Endothelial cell of umbilical vein (primary cell): ENCODE data around the gene DISP2. TPM values are rescaled to one million over a fixed set of nuclear protein-coding genes. Genes with fewer than 3 reads are reported as not detected.

ENCODE experiments used
- BruUV-seq: library from RNA; stranded (reverse); fragments of 400-500 nt; replicated peaks from 2 replicates; lab custom pipeline; 2021; lab: Mats Ljungman, UMichigan
- CTCF ChIA-PET: fragments of 300-600, 350-600 bp; sonication (Branson Sonifier 250); formaldehyde crosslinking; loops from one replicate; lab custom pipeline; 2021; ENCODE audit warnings: antibody characterized with exemption, inconsistent platforms; lab: Charles Lee
- POLR2A ChIA-PET: fragments of 300-600, 350-600 bp; sonication (Branson Sonifier 250); formaldehyde crosslinking; loops from one replicate; lab custom pipeline; 2021; ENCODE audit warnings: antibody characterized with exemption, inconsistent platforms; lab: Charles Lee
- DNase-seq: peaks from one replicate; pipeline ENCODE4 v3.0.0-alpha.2; 2011; ENCODE audit warnings: low read depth, low spot score
- FAIRE-seq: peaks from 2 replicates; lab custom pipeline; 2011; peaks lifted over from hg19 to GRCh38; lab: Jason Lieb, UNC
- H2AFZ ChIP-seq: 2 replicates; pipeline ENCODE4 v1.6.0; 2012; ENCODE audit warnings: low read depth, low read length, control low read depth, inconsistent platforms
- H3K27ac ChIP-seq: 2 replicates; pipeline ENCODE4 v1.5.1; 2011; ENCODE audit warnings: low read depth, mild to moderate bottlenecking, control low read depth, low read length, moderate library complexity; ENCODE audit not compliant: insufficient read depth
- H3K27me3 ChIP-seq, 2 experiments: 2 replicates each; pipeline versions ENCODE4 v1.6.0 to v1.6.1; 2011; ENCODE audit warnings: low read length in 2 of 2, mixed read lengths in 1 of 2; ENCODE audit not compliant: control insufficient read depth in 2 of 2, insufficient read depth in 2 of 2
- H3K36me3 ChIP-seq, 2 experiments: 2 replicates in 1 of 2; 3 replicates in 1 of 2; pipeline ENCODE4 v1.5.1; 2011; ENCODE audit warnings: low read length in 2 of 2, mild to moderate bottlenecking in 1 of 2, moderate library complexity in 1 of 2; ENCODE audit not compliant: control insufficient read depth in 2 of 2, insufficient read depth in 2 of 2; ENCODE audit errors: extremely low read depth in 1 of 2
- H3K4me1 ChIP-seq: 3 replicates; pipeline ENCODE4 v1.5.1; 2011; ENCODE audit warnings: mild to moderate bottlenecking, low read length; ENCODE audit not compliant: control insufficient read depth, insufficient read depth; ENCODE audit errors: extremely low read depth
- H3K4me2 ChIP-seq: 2 replicates; pipeline ENCODE4 v1.6.1; 2011; ENCODE audit warnings: low read length, control low read depth, mixed read lengths; ENCODE audit not compliant: insufficient read depth
- H3K4me3 ChIP-seq, 3 experiments: fragments of 200-600 bp in 1 of 3; sonication (generic), shearing (Covaris generic) in 1 of 3; replicated peaks in 1 of 3; 2 replicates each; pipeline ENCODE4 v1.5.1; 2011 to 2016; ENCODE audit warnings: control low read depth in 3 of 3, low read length in 3 of 3, mild to moderate bottlenecking in 2 of 3, inconsistent platforms in 1 of 3, low read depth in 1 of 3, moderate library complexity in 1 of 3; ENCODE audit not compliant: insufficient read depth in 1 of 3
- H3K79me2 ChIP-seq: 2 replicates; pipeline ENCODE4 v1.6.0; 2012; ENCODE audit warnings: low read length, inconsistent platforms; ENCODE audit not compliant: control insufficient read depth, insufficient read depth
- H3K9ac ChIP-seq: replicated peaks from 2 replicates; pipeline ENCODE3; 2011; ENCODE audit warnings: low read length, control low read depth; ENCODE audit not compliant: insufficient read depth; ENCODE audit errors: extremely low read depth
- H3K9me1 ChIP-seq: replicated peaks from 3 replicates; pipeline ENCODE4 v1.6.0; 2011; ENCODE audit warnings: mild to moderate bottlenecking, low read length; ENCODE audit not compliant: control insufficient read depth, insufficient read depth; ENCODE audit errors: extremely low read depth
- H3K9me3 ChIP-seq: replicated peaks from 2 replicates; pipeline ENCODE4 v1.5.1; 2012; ENCODE audit warnings: low read length, inconsistent platforms; ENCODE audit not compliant: control insufficient read depth, insufficient read depth
- H4K20me1 ChIP-seq: replicated peaks from 2 replicates; pipeline ENCODE3; 2011; ENCODE audit warnings: mild to moderate bottlenecking, low read length; ENCODE audit not compliant: control insufficient read depth, insufficient read depth; ENCODE audit errors: extremely low read depth
- CTCF ChIP-seq, 2 donors: IDR thresholded peaks; 1 replicate in 1 of 2; 2 replicates in 1 of 2; pipeline ENCODE4 v1.5.1; 2011; ENCODE audit warnings: low read length in 2 of 2, mild to moderate bottlenecking in 2 of 2, moderate library complexity in 2 of 2, control low read depth in 1 of 2, inconsistent platforms in 1 of 2, low read depth in 1 of 2; ENCODE audit not compliant: insufficient read depth in 1 of 2; ENCODE audit errors: extremely low read depth in 1 of 2
- EZH2 ChIP-seq: IDR thresholded peaks from 2 replicates; pipeline ENCODE4 v1.6.1; 2012; ENCODE audit warnings: borderline replicate concordance, low read depth, mild to moderate bottlenecking, moderate library complexity, low read length, inconsistent platforms; ENCODE audit not compliant: severe bottlenecking
- FOS ChIP-seq: IDR thresholded peaks from 2 replicates; pipeline ENCODE4 v1.6.1; 2011; ENCODE audit warnings: mild to moderate bottlenecking, low read length, moderate library complexity, borderline replicate concordance; ENCODE audit not compliant: insufficient read depth
- GATA2 ChIP-seq: IDR thresholded peaks from 2 replicates; pipeline ENCODE4 v1.7.0; 2011; ENCODE audit warnings: low read depth, mild to moderate bottlenecking, moderate library complexity, mixed read lengths, low read length; ENCODE audit not compliant: insufficient read length, insufficient read depth
- JUN ChIP-seq: IDR thresholded peaks from 2 replicates; pipeline ENCODE4 v1.6.1; 2011; ENCODE audit warnings: borderline replicate concordance, low read depth; ENCODE audit not compliant: insufficient read length, insufficient read depth
- MAX ChIP-seq: IDR thresholded peaks from 2 replicates; pipeline ENCODE4 v1.6.1; 2011; ENCODE audit not compliant: insufficient read depth, insufficient read length
- MYC ChIP-seq: IDR thresholded peaks from one replicate; pipeline ENCODE4 v1.6.1; 2011; ENCODE audit warnings: mild to moderate bottlenecking, low read depth, low read length
- POLR2A ChIP-seq: IDR thresholded peaks from 2 replicates; pipeline ENCODE4 v1.6.1; 2012; ENCODE audit warnings: low read depth, mild to moderate bottlenecking, control low read depth, low read length
- POLR2AphosphoS5 ChIP-seq: IDR thresholded peaks from 2 replicates; pipeline ENCODE4 v1.6.1; 2012; ENCODE audit warnings: low read depth, mild to moderate bottlenecking, control low read depth, low read length, moderate library complexity; ENCODE audit not compliant: insufficient read depth
- dilution Hi-C: fragments of 300-500 bp; cut with MboI; formaldehyde crosslinking; loops from one replicate; pipeline ENCODE4 v1.15.0; 2019; ENCODE audit warnings: low sequenced_read_pairs; ENCODE audit not compliant: extremely low pct_ligation_motif_present
- intact Hi-C: fragments of 100-400 bp; cut with micrococcal nuclease; formaldehyde crosslinking; loops from one replicate; pipeline ENCODE4 v1.10.0; 2022
- polyA plus RNA-seq, 4 experiments: library from polyadenylated mRNA; depleted of rRNA in 3 of 4; stranded (reverse) in 3 of 4; unstranded in 1 of 4; fragments of >200 nt; gene quantifications; 2 replicates each; pipeline versions ENCODE4 v1.2.1 to v1.2.3, GENCODE V29; 2011 to 2012; ENCODE audit warnings: missing spikeins in 1 of 4
- total RNA-seq: library from RNA; stranded (reverse); gene quantifications from 2 replicates; pipeline ENCODE4 v1.2.3, GENCODE V29; 2021

DISP2 gene
- total and polyA plus RNA-seq, 2 donors (not counting 3 experiments of a cell fraction or from before 2014, with no cell fraction given) = 0.10 to 1.2 TPM

- Histone ChIP-seq H3K27ac (peak overlapping the region; percentile 96), H3K9me3 (no peaks in the 10 kb centered on the region), H4K20me1 (no peaks in the 10 kb centered on the region), H3K4me2 (peak overlapping the region; percentile 50), H3K9ac (peak overlapping the region; percentile 78), H3K36me3 (no peaks in the 10 kb centered on the region), H3K9me1 (no peaks in the 10 kb centered on the region), H3K27me3 (no peaks in the 10 kb centered on the region), H3K4me3 (no peak overlapping the region), H2AFZ (peak overlapping the region; percentile 18), H3K79me2 (peaks cover 11% of the 10 kb centered on the region), H3K4me1 (peaks cover 53% of the 10 kb centered on the region)
- ChIA-PET POLR2A (interaction anchor here (1.2 kb wide), 1 partner anchor 15 kb away, joined by 3 read pairs; no protein-coding TSS in a partner anchor), CTCF (interaction anchor here (1.0 to 3.2 kb wide), 19 partner anchors 10 to 163 kb away, joined by 3 to 82 read pairs (median 8); partner anchors contain the start of genes DISP2, INAFM2 and IVD)
- intact Hi-C loops = loop anchor here (1.0 kb wide), 3 partner anchors 22 to 79 kb away; no protein-coding TSS in a partner anchor
- dilution Hi-C loops = no loop called here
- DNase-seq = peak; percentile 93
- no TSS peak for BruUV-seq
- TF ChIP-seq CTCF (IDR thresholded peaks at IDR 0.05; ENCODE audit: extremely low read depth in 1 of 2, insufficient read depth in 1 of 2, low read depth in 1 of 2, low read length in 2 of 2) (no peak), GATA2 (no peak), POLR2A (peak; percentile 64), FOS (peak; percentile 93), MYC (no peak), POLR2AphosphoS5 (peak; percentile 90), JUN (peak; percentile 91), EZH2 (no peak), MAX (peak; percentile 7)
- FAIRE-seq = peak; percentile 95
These were observed 14.5 kb upstream of the DISP2 start for GRCh38 chr15:40343512-40343911.
